HCT116 (cell line): Measurements from ENCODE around the gene ECEL1. TPM values are rescaled to one million over a fixed set of nuclear protein-coding genes. Genes with fewer than 3 reads are reported as not detected.

Experiments
- ATAC-seq: fragments of 200-7000 bp; cut with Tn5 transposase; 2 replicates; pipeline ENCODE4 v1.9.1; 2020; ENCODE audit warnings: mild to moderate bottlenecking, moderate library complexity
- BruUV-seq: library from RNA; stranded (reverse); fragments of 400-500 nt; replicated peaks from 2 replicates; lab custom pipeline; 2021; lab: Mats Ljungman, UMichigan
- CTCF ChIA-PET: fragments of 300-600 bp; sonication (Branson Sonifier 250); formaldehyde crosslinking; loops from one replicate; lab custom pipeline; 2021; ENCODE audit warnings: antibody characterized with exemption; lab: Charles Lee
- POLR2A ChIA-PET: fragments of 300-600, 350-600 bp; sonication (Branson Sonifier 250); formaldehyde crosslinking; loops from one replicate; lab custom pipeline; 2021; ENCODE audit warnings: antibody characterized with exemption; lab: Charles Lee
- RAD21 ChIA-PET, 2 experiments: fragments of 300-600 bp; sonication (Branson Sonifier 250); formaldehyde crosslinking; loops; one replicate each; lab custom pipeline; 2023; ENCODE audit warnings: low total read pairs in 2 of 2; ENCODE audit not compliant: uncharacterized antibody in 2 of 2, unreplicated experiment in 2 of 2, low non-redundant PET in 1 of 2; lab: Charles Lee
- DNase-seq: peaks from one replicate; pipeline ENCODE4 v3.0.0-alpha.2; 2010; ENCODE audit warnings: low read depth, low spot score
- H2AFZ ChIP-seq: fragments of 200-600 bp; shearing (Covaris generic), sonication (generic); 2 replicates; pipeline ENCODE4 v1.6.1; 2017; ENCODE audit warnings: low read depth, mixed run types, mixed read lengths, antibody characterized with exemption, low read length; ENCODE audit not compliant: poor library complexity, severe bottlenecking
- H3K27ac ChIP-seq: 2 replicates; pipeline ENCODE4 v1.5.1; 2012; ENCODE audit warnings: low read depth, low read length
- H3K27me3 ChIP-seq: fragments of 200-600 bp; sonication (generic); 2 replicates; pipeline ENCODE4 v1.6.1; 2016; ENCODE audit warnings: mixed run types, low read length, mixed read lengths; ENCODE audit not compliant: insufficient read depth
- H3K36me3 ChIP-seq, 2 experiments: fragments of 200-500 bp in 1 of 2; fragments of 200-600 bp in 1 of 2; sonication (Bioruptor generic) in 1 of 2; sonication (generic) in 1 of 2; 2 replicates each; pipeline versions ENCODE4 v1.5.1 to v1.6.1; 2014 to 2016; ENCODE audit warnings: low read length in 2 of 2, inconsistent platforms in 1 of 2, mixed read lengths in 1 of 2, mixed run types in 1 of 2; ENCODE audit not compliant: insufficient read depth in 2 of 2, control insufficient read depth in 1 of 2
- H3K4me1 ChIP-seq, 2 experiments: fragments of 200-600 bp in 1 of 2; sonication (generic) in 1 of 2; 2 replicates each; pipeline versions ENCODE4 v1.5.1 to v1.6.1; 2012 to 2017; ENCODE audit warnings: low read length in 2 of 2, inconsistent platforms in 1 of 2, mild to moderate bottlenecking in 1 of 2, mixed read lengths in 1 of 2, mixed run types in 1 of 2, moderate library complexity in 1 of 2; ENCODE audit not compliant: insufficient read depth in 2 of 2, control insufficient read depth in 1 of 2
- H3K4me2 ChIP-seq: fragments of 200-600 bp; sonication (generic); 2 replicates; pipeline ENCODE4 v1.6.1; 2017; ENCODE audit warnings: mixed run types, low read length, mixed read lengths
- H3K4me3 ChIP-seq, 2 experiments: fragments of 200-600 bp in 1 of 2; sonication (generic) in 1 of 2; replicated peaks in 1 of 2; 2 replicates each; pipeline ENCODE4 v1.5.1; 2011 to 2016; ENCODE audit warnings: low read length in 2 of 2, control low read depth in 1 of 2, low read depth in 1 of 2, mild to moderate bottlenecking in 1 of 2, mixed read lengths in 1 of 2, mixed run types in 1 of 2
- H3K79me2 ChIP-seq: fragments of 200-600 bp; sonication (generic); 2 replicates; pipeline ENCODE4 v1.6.1; 2017; ENCODE audit warnings: mild to moderate bottlenecking, mixed run types, low read length, moderate library complexity, mixed read lengths; ENCODE audit not compliant: insufficient read depth
- H3K9ac ChIP-seq: fragments of 200-600 bp; sonication (generic); 2 replicates; pipeline ENCODE4 v1.6.1; 2016; ENCODE audit warnings: low read length, mixed read lengths
- H3K9me2 ChIP-seq: fragments of 200-600 bp; sonication (generic), shearing (Covaris generic); 2 replicates; pipeline ENCODE4 v1.6.1; 2017; ENCODE audit warnings: mixed run types, mild to moderate bottlenecking, moderate library complexity; ENCODE audit not compliant: insufficient read depth
- H3K9me3 ChIP-seq, 2 experiments: fragments of 200-500 bp in 1 of 2; fragments of 200-600 bp in 1 of 2; sonication (Bioruptor generic) in 1 of 2; sonication (generic) in 1 of 2; 2 replicates each; pipeline ENCODE4 v1.6.1; 2014 to 2017; ENCODE audit warnings: low read length in 2 of 2, mixed read lengths in 2 of 2, inconsistent platforms in 1 of 2, low read depth in 1 of 2, mild to moderate bottlenecking in 1 of 2, mixed run types in 1 of 2, moderate library complexity in 1 of 2; ENCODE audit not compliant: control insufficient read depth in 1 of 2, insufficient read depth in 1 of 2
- H4K20me1 ChIP-seq: fragments of 200-600 bp; sonication (generic), shearing (Covaris generic); 2 replicates; pipeline ENCODE4 v1.6.1; 2017; ENCODE audit warnings: mixed run types, mild to moderate bottlenecking, moderate library complexity; ENCODE audit not compliant: insufficient read depth
- EZH2 ChIP-seq: fragments of 200-600 bp; sonication (generic); IDR thresholded peaks from 2 replicates; pipeline ENCODE4 v1.6.1; 2017; ENCODE audit warnings: antibody characterized with exemption, mixed run types
- POLR2A ChIP-seq: IDR thresholded peaks from 2 replicates; pipeline ENCODE4 v1.7.0; 2011; ENCODE audit warnings: borderline replicate concordance; ENCODE audit not compliant: insufficient read depth, insufficient read length; ENCODE audit errors: extremely low read depth
- ZNF274 ChIP-seq: fragments of 200-500 bp; sonication (Bioruptor generic); IDR thresholded peaks from 2 replicates; pipeline ENCODE4 v1.6.1; 2014; ENCODE audit warnings: mild to moderate bottlenecking, low read depth, low read length, inconsistent platforms
- intact Hi-C: fragments of 100-400 bp; cut with micrococcal nuclease; formaldehyde crosslinking; loops from 2 replicates; pipeline ENCODE4 v1.10.0; 2022
- total RNA-seq: library from RNA; stranded (reverse); gene quantifications from one replicate; pipeline ENCODE4 v1.2.1, GENCODE V29; 2021; ENCODE audit not compliant: unreplicated experiment
- TF ChIP-seq, protein P1 (sequence below): IDR thresholded peaks from 2 replicates; pipeline ENCODE4 v1.6.1; 2012

ECEL1 gene
- total RNA-seq, 1 experiment from 2014 or later, result not detected

DNA sequence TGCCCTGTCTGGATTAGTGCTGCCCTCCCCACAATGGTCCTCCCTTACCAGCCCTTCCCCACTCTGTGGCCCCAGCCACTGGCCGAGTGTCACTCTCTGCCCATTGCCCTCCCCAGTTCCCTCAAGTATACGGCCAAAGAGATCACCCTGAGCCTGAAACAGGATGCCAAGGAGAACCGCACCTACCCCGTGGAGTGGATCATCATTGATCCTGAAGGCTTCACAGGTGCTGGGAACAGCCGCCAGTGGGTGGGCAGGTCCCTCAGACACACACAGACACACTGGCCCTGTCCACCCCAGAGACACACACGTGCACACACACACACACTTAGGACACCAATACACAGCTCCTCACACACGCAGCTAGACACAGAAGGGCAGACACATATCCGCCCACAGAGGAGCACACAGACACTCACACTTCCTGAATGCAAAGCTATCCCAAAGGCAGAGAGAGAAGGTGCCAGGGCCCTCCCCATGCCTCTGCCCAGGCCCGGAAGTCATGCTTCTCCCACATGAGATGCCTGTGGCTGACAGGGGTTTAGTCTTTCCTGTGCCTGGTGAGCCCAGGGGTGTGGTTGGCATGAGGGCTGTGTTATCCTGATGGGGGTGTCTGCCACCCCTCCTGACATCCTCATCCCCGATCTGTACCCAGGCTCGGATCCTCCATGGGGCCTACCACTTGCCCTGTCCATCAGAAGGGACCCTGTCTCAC, 41.3 kb upstream of the ECEL1 start:
- Histone ChIP-seq H2AFZ (no peak overlapping the region), H3K4me1 (peaks cover 0 to 6% of the 10 kb centered on the region in 2 experiments; a peak in 1 of 4 replicates), H3K9me2 (no peaks in the 10 kb centered on the region), H3K79me2 (no peaks in the 10 kb centered on the region), H3K9me3 (no peaks in the 10 kb centered on the region), H3K9ac (no peak overlapping the region), H4K20me1 (no peaks in the 10 kb centered on the region), H3K36me3 (no peaks in the 10 kb centered on the region), H3K27me3 (no peaks in the 10 kb centered on the region), H3K27ac (no peak overlapping the region), H3K4me2 (no peak overlapping the region), H3K4me3 (no peak overlapping the region)
- TF ChIP-seq POLR2A, result no peak
- BruUV-seq, result no TSS peak
- CTCF ChIA-PET, result no interaction called here
- RAD21 ChIA-PET, result no interaction called here
- intact Hi-C loops, result loop anchor here (10.0 kb wide), 1 partner anchor 184 kb away; no protein-coding TSS in a partner anchor
- POLR2A ChIA-PET, result no interaction called here
- DNase-seq (no peak), ATAC-seq (no peak)

DNA sequence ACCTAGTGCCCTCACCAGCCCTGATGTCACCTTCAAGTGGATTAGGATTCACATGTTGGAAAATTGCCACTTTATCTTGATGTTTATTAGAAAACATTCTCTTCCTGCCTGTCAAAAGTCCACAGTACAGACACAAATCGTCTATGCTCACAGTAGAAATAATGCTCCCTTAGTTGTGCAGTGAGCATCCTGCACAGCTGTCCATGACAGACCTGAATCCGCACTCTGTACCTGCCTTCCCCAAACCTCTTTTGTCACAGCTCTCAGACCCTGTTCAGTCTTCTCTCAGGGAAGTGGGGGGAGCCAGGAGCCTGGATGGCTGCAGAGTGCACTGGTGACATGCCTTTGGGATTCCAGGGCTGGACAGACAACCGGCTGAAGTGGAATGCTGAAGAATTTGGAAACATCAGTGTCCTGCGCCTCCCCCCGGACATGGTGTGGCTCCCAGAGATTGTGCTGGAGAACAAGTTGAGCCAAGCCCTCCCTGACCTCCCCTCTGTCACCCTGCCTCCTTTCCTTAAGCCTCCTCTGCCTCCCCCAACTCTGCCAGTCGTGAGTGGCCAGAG, 40.4 kb upstream of the ECEL1 start:
- ChIA-PET RAD21 (no interaction called here), CTCF (no interaction called here)

More for the DNA sequence above, 40.4 kb upstream of the ECEL1 start:
- TF ChIP-seq, protein P1, sequence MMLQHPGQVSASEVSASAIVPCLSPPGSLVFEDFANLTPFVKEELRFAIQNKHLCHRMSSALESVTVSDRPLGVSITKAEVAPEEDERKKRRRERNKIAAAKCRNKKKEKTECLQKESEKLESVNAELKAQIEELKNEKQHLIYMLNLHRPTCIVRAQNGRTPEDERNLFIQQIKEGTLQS, result no peak
- TF ChIP-seq EZH2 (no peak), ZNF274 (no peak)
- intact Hi-C loops, result loop anchor here (10.0 kb wide), 1 partner anchor 183 kb away; no protein-coding TSS in a partner anchor
- Histone ChIP-seq H2AFZ (no peak overlapping the region), H3K4me1 (peaks cover 0 to 6% of the 10 kb centered on the region in 2 experiments; a peak in 1 of 4 replicates), H3K36me3 (no peaks in the 10 kb centered on the region), H3K4me2 (no peak overlapping the region), H4K20me1 (no peaks in the 10 kb centered on the region), H3K9me2 (no peaks in the 10 kb centered on the region), H3K27ac (no peak overlapping the region), H3K27me3 (no peaks in the 10 kb centered on the region), H3K79me2 (no peaks in the 10 kb centered on the region), H3K9me3 (no peaks in the 10 kb centered on the region), H3K9ac (no peak overlapping the region), H3K4me3 (no peak overlapping the region)
- BruUV-seq, result no TSS peak
- POLR2A ChIA-PET, result no interaction called here
- ATAC-seq (no peak), DNase-seq (no peak)
